GM12801 (cell line): ENCODE data around the gene ABRACL.

ENCODE experiments used
- TF ChIP-seq, protein P1 (sequence below): IDR thresholded peaks from one replicate; pipeline ENCODE4 v1.5.1; 2011; ENCODE audit warnings: control low read depth; ENCODE audit not compliant: insufficient read length; ENCODE audit errors: extremely low read depth

Gene ABRACL

GRCh38 chr6:139014945-139015344 lies 13.6 kb upstream of the ABRACL start:
- TF ChIP-seq, protein P1, sequence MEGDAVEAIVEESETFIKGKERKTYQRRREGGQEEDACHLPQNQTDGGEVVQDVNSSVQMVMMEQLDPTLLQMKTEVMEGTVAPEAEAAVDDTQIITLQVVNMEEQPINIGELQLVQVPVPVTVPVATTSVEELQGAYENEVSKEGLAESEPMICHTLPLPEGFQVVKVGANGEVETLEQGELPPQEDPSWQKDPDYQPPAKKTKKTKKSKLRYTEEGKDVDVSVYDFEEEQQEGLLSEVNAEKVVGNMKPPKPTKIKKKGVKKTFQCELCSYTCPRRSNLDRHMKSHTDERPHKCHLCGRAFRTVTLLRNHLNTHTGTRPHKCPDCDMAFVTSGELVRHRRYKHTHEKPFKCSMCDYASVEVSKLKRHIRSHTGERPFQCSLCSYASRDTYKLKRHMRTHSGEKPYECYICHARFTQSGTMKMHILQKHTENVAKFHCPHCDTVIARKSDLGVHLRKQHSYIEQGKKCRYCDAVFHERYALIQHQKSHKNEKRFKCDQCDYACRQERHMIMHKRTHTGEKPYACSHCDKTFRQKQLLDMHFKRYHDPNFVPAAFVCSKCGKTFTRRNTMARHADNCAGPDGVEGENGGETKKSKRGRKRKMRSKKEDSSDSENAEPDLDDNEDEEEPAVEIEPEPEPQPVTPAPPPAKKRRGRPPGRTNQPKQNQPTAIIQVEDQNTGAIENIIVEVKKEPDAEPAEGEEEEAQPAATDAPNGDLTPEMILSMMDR: no peak

DNA sequence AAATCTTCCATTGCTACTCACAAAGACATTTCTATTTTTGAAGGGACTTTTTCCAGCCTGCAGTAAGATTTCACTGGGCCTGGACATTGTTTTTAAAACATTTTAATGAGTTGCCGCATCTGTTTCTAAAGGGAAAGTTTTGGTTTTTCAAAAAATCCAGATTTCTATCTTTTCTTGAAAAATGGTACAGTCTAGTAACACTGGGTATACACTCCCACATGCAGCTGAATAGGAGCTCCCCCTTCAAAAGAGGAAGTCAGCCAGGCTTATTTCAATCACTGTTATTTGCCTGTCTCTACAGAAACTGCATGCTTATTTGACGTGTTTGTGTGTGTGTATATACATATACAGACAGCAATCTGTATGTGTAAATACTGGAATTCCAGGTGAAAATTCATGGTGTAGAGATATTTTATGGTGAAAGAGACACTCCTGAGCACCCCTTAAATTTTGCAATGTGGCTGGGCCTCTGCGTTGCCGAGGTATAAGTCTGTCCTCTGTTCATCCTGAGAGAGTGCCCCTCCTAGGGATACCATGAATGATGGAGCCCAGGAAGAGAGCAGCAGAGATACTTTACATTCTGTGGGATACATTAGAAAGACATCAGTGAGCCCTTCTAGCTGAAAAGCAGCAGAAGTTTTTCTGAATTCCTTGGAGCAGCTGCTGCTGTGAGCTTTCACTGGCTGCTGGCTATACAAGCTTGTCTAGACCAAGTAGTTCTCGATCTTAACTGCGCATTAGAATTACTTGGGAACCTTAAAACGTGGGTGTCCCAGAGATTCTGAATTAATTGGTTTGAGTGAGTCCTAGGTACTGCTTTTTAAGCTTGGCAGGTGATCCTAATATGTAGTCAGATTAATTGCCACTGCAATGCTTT lies 12.0 kb upstream of the ABRACL start:
- TF ChIP-seq, protein P1: no peak

GRCh38 chr6:139017227-139017626 lies 11.3 kb upstream of the ABRACL start:
- TF ChIP-seq, protein P1: no peak

DNA sequence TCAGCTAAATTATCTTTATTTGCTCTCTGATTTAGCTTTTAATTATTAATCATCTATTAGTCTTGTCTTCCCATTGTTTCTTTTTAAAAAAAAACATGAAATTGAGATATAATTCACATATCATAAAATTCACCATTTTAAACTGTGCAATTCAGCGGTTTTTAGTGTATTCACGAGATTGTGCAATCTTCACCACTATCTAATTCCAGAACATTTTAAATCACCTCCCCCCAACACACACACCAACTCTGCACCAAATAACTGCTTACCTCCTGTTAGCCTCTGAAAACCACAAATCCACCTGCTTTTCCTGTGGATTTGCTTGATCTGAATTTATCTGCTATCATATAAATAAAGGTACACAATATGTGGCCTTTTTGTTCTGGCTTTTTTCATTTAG lies 8.8 kb upstream of the ABRACL start:
- TF ChIP-seq, protein P1: no peak

- TF ChIP-seq, protein P1: no peak
Observed at GRCh38 chr6:139020689-139021088, 7.9 kb upstream of the ABRACL start.

DNA sequence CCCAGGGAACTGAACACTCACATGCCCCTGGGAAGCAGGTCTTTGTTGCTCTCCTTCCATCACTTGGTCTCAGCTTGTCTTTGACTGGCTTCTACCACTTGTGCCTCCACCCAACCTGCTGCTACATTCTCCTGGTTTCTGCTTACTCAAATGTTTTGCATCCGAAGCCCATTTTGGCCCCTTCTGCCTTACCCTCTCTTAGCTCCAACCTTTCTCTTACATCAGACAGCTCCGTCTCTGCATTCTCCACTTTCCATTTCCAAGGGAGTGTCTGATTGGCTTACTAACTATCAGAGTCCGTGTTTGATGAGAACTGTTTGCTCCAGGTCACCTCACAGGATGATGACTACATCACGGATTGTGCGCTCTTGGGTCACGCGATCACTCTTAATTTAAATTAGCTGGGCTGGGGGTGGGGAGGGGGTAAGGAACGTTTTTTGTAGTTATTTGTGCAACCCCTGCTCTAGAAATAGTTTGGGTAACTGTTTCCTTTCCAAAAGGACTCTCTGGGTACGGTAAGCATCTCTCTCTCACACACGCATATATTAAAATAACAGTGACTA lies 844 bp upstream of the ABRACL start:
- TF ChIP-seq, protein P1: no peak

DNA sequence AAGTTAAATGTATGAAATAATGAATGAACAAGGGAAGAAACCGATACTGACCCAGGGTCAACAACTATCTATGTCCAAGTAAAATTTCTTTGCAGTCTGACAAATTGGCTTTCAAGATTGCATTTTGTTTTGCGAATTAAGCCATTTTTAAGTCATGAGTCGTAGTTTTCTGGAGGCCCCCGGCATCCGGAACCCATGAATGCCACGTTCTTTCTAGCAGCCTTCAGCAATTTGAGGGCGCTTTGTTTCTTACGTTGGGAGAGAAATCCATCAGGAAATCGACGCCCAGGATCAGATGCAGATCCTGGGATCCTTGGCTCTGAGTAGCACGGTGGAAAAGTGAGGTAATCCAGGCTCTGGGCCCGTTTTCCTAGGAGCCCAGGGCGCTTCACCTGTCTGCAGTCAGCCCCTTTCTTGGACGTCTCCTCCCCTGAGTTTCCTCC lies 309 bp upstream of the ABRACL start:
- TF ChIP-seq, protein P1: no peak
